Retina (tissue), 1 donor: ENCODE measurements around the gene NPAS1.
A peak's percentile ranks its signal among the peaks of the same experiment; 100 is the strongest.
"Not testable (repeated sequence)": the region's sequence is repeated elsewhere in the genome, so short reads cannot be mapped to it uniquely, and the experiment has no call there.

Experiments
- DNase-seq: peaks from one replicate; pipeline ENCODE4 v3.0.0-alpha.2; 2016

NPAS1 gene

DNA sequence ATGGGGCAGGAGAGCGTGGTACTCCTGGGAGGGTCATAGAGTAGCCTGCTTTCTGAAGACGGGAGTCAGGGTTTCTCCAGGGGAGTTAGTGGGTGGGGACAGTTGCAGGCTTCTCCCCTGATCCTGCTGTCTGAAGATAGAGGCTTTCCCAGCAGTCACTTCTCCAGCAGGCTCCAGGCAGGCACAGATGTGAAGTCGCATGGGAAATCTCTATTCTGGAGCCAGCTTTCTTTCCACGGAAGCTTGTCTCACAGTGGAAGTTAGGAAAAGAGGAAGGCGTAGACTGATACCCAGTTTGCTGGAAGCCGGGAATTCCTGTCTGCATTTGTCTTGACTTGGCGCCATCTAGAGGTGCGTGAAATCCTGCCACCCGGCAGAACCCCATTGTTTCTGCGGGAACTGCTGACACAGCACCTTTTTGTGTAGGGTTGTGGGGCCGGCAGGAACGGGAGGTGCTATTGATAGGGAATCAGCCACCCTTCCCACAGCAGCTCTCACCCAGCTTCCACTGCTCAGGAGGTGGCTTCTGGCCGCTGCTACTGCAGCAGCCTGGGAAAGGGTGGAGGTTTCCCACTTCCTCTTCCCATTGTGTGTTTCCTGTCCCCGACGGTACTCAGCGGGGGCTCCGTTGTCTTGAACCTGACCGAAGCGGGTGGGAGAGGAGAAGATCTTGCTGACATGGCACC lies 28.5 kb upstream of the NPAS1 start:
- DNase-seq = peak; percentile 84

DNA sequence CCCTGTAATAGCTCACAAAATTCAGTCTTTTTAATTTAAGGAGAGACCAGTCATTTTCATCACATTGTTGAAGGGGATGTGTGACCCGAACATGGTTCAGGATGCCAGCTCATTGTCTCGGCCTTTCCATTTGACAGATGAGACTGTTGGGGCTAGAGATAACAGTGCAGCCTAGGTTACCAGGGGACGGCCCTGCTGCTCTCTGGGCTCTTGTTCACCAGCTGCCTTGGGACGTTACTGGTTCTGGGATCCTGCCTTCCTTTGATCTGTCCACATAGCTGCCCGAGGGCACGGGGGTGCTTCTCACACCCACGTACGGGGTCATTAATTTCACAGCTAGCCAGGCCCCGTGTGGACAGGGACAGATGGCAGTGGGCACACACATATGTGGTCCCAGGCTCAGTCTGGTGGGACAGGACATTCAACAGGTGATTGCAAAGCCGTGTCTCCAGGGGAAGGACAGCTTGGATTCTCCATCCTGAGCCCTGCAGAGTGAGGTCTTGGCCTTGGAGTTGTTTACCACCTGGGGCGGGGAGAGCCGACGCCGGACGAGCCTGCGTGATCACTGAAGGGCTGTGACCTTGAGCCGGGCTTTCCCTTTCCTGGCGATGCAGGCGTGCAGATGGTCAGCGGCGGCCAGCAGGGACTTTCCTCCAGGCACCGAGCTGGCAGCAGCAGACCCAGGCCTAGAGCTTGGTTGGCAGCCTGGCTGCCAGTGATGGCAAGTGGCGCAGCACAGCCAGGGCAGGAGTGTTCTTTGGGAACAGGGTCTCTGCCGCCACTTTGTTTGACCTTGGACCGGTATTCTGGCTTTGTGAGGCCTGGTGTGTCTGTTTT lies 26.7 kb upstream of the NPAS1 start:
- no peak for DNase-seq

DNA sequence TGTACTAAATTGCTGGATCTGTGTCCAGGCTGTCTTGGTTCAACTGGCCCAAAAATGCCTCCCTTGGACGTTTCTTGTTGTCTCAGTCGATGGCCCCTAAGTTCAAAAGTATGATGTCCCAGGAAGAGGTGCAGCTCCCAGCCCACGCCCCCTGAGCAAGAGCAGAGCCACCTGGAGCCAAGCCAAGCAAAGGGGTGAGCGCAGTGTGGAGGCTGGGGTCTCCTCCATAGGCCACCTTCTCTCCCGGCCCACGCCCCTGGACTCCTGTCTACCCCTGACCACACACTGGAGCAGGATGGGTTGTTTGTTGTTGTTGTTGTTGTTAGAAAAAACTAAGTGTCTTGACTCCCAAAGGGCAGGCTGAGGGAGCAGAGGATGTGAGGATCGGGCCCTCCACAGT lies 26.0 kb upstream of the NPAS1 start:
- no peak for DNase-seq

DNA sequence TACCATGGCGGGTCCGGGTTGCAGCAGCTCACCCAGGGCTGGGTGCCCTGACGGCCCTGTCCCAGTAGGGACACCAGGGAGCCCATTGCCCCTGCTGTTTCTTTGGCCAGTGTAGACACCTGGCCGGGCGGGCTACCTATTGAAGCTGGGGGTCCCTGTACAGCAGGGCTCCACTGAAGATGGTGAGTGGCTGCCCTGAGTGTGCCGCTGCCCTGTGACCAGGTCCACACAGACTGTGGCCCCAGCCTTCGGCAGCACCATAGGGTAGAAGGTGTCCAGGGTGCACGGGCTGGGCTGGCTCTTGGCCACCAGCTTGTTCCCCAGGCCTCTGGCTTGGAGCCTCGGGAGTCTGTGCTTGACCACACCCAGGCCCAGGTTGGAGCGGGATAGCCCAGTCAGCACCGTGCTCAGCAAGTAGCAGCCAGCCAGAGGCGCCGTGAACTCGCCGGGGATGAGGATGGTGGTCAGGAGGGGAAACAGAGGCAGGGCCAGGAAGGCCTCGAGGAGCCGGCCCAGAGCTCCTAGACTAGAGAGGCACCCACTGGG lies 25.4 kb upstream of the NPAS1 start:
- no peak for DNase-seq

DNA sequence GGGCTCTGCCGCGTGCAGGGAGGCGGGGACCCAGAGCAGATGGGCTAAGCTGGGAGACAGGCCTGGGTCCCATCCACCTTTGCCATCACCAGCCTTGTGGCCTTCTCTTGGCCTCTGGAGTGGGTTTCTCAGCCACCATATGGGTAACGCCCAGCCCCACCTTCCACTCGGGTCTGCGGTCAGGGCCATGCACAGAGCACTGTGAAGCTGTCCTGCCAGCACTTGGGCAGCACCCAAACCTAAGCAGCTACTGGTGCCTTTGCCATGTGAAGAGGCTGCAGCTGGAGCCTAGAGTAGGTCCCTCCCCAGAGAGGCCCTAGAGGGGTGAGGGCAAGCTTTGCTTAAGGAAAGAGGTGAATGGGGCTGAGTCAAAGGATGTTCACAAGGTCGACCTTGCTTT lies 24.1 kb upstream of the NPAS1 start:
- DNase-seq = no peak

DNA sequence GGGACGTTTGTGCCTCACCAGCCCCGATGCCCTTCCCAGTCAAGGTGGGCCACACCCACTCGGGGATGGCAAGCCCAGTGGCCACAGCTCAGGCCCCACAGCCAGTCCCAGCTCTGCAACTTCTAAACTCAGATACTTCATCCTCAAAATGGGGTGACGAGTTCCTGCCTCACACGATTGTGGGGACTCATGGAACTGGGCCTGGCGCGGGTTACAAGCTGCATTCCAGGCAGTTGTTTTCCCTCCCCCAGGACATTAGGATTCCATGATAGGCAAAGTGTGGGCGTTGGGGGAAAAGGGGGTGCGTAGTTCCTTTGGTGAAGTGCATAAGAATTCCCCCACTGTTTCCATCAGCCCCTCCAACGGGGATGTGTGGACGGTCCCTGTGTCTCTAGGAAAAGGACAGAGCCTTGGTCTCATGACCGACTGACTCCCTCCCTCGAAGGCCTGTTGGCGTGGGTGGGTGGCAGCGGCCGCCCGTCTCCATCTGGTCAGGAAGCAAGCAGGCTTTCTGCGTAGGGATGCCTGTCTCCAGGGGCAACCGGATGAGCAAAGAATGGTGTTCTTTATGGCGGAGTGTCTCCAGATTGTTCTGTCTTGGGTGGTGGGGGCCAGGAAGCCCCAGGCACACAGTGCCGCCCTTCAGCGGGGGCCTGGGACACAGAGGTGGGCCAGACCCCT lies 21.1 kb upstream of the NPAS1 start:
- no peak for DNase-seq

DNA sequence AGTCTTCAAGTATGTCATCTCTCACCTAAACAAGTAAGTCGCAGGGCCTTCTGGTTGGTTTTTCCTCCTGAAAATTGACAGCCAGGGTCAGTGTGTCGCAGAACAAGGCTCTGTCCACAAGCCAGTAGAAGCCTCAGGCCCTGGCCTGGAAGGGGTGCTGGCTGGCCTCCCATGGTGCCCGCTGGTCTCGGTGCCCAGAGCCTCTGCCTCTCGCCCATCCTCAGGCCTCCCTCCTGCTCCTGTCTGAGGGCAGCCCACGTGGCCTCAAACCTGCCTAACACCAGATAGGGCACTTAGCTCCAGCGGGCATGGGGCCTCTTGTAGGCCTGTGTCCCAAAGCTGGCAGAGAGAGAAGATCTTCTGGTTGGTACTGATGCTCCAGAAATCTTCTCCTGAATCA lies 20.3 kb upstream of the NPAS1 start:
- DNase-seq = no peak

DNA sequence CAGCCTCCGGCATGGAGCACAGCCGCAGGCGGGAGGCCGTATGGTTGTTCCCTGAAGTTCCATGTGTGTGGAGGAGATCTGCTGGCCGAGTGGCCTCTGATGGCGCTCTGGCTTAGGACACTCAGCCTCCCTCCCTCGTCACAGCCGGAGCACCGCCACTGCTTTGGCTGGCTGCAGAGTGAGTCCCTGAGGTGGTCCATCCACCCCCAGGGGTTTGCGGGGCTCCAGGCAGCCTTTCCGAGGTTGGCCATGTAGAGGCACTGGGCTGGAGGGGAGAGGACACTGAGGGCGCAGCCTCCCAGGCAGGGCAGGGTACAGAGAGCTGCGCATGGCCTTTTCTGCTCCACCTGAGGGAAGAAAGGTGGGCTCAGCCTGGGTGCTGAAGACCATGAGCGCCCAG lies 19.8 kb upstream of the NPAS1 start:
- no peak for DNase-seq

DNA sequence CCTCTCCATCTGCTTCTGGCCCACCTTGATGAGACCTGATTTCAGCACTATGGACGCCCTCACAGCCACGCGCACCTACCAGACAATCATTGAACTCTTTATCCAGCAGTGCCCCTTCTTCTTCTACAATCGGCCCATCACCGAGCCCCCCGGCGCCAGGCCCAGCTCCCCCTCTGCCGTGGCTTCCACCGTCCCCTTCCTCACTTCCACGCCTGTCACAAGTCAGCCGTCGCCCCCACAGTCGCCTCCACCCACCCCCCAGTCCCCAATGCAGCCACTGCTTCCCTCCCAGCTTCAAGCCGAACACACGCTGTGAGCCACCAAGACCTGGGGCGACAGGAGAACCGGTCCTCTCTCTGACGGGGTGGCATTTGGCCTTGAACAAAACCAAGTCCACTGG lies 19.3 kb upstream of the NPAS1 start:
- DNase-seq = no peak

DNA sequence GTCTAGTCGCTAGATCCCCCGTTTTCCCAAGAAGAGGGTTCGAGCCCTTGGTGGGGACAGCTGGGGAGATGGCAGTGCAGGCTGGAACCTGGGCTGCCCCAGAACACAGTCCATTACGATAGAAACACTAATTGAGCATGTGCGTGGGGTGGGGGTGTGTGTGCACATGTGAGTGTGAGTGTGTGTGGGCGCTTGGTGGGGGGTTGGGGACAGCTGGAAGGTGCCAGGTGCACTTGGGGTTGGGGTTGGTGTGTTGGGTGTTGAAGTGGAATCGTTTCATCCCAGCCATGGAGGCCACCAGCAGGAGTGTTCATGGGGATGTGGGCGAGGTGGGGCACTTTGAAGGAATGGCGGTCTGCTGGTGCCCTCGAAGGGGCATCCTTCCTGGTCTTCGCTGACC lies 18.1 kb upstream of the NPAS1 start:
- DNase-seq = no peak

DNA sequence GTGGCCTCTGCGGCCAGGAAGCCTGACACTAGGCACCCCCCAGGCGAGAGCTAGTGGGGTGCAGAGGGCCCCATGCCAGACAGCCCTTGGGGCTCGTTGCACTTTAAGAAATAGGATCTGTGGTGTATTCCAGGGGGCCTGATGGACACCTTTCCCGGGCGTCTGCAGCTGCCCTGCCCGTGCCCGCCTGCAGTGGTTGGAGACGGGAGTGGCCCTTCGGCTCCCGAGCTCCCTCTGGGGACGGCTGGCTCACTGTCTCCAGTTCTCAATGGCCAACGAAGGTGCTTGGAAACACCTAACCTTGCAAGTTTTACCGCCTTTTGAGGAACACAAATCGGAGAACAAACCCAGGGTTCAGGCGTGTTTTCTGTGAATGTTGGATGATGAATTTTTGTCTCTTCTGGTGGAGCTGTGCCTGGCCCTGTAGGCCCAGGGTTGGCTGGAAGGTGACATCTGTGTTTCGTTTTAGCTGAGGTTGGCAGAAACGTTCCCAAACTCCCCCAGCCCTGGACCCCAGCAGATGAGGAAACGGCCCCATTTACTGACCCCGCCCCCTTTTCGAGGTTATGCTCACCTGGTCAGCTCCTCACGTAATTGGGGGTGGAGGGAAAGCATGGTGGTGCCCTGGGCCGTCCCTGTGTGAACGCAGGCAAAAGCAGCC lies 17.4 kb upstream of the NPAS1 start:
- no peak for DNase-seq

DNA sequence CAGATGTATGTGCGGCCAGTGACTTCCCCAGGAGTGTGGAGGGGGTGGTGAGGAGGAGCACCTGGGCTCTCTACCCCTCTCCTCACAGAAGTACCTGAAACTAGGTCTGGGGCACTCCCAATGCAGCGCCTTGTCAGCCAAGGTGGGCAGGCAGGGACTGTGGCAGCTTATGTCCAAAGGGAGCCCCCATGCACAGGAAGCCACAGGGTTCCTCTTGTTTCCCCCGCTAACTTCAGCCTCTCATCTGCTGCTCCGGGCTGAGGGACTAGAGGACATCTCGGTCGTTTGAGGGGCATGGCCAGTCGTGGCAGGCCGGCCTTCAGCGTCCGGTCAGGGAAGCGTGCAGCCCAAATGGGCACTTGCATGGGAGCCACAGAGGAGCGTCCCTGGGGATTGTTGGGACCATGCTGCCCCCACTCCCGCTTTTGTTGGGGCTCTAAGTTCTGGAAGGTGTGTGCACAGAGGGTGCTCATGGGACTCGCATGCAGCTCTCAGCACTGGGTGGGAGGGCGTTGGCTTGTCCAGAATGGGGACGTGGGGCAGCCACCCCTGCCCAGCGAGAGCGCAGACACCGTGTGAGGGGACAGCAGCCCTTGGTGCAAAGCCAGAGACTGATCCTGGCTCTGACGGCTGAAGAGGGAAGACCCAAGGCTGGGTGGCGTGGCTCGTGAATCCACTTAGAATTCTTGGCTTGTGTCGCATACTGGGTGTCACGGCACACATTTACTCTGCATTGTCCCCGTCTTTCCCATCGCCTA lies 16.6 kb upstream of the NPAS1 start:
- DNase-seq = peak; percentile 25

DNA sequence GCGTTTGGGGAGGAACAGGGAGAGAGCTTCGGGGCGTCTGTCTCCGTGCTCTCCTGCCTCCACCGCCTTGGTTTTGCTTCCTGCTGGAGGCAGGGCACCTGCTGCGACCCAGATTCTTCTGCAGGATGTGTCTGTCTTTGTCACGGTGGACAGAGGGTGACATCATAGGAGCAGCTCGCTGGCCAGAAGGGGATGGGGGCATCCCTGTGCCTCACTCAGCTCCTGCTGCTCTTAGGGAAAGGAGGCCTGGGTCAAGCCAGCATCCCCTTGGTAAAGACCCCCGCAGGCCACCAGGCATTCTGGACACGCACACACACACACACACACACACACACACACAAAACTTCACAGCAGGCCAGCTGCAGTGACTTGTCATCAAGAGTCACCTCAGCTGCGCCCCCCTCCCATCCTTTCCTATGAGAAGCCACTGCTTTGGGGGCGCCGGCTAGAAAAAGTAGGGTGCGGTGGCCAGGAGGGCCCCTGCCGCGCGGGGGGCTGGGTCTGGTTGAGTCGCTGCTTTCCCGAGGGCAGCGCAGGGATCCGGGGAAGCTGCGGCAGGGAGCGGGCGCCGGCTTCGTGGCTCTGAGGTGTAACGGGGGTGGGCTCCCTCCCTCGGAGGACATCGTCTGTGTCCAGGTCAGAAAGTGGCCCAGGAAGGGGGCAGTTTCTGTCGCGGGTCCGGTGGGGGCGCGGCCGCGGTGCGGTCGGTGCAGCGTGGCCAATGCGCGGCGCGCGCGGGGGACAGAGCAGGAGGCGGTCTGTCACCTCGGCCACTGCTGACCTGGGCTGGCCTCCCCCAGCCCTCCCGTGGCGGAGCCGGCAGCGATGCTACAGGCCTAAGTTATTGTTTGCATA lies 15.8 kb upstream of the NPAS1 start:
- peak; percentile 74 for DNase-seq

DNA sequence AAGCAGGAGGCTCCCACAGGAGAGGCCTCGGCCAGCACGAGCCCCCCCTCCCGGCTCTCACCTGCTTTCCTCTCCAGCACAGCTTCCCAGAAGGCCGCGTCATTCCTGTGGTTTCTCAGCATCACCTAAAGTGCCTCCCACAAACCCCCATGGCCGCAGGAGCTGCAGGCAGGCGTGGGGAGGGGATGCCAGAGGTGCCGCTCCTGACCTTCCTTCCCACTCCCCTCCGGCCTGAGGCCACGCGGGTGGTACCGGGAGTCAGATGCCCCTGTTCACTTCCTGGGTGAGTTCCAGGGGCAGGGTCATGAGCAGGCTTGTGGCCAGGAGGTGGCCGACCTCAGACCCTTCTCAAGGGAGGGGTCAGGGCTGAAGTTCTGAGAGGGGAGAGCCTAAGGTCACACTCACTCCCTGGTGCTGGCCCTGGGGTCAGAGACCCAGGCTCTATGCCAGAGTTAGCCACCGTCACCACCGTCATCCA lies 14.4 kb upstream of the NPAS1 start:
- DNase-seq = no peak

DNA sequence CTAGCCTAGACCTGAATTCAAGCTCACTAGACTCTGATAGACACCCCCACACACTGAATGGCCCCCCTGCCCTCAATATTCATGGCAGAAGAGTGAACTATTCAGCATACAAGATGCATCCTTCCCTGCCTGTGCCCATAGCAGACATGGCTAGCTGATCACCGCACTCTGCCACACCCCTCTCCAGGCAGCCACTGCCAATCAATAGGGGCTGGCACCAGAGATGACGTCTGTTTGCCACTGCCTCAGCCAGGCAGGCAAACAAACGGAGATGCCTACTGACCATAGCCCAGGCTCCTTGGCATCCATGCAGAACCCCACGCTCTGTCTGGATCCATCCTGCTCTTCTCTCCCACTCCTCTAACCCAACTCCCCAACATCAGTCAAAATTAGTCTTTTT lies 13.8 kb upstream of the NPAS1 start:
- DNase-seq = no peak

DNA sequence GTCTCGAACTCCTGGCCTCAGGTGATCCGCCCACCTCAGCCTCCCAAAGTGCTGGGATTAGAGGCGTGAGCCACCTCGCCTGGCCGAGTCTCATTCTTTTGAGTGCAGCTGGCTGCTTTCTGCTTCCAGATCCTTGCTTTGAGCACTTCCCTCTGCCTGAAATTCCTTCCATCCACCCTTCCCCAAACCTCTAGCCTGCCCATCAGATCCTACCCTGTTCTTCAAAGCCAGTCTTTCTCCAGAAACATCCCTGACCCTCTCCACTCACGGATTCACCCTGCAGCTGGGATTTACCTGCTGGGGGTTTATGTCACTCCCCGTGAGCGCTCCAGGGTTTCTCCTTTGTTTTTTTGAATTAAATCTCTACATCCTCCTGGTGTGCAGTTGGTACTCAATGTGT lies 13.1 kb upstream of the NPAS1 start:
- no peak for DNase-seq

DNA sequence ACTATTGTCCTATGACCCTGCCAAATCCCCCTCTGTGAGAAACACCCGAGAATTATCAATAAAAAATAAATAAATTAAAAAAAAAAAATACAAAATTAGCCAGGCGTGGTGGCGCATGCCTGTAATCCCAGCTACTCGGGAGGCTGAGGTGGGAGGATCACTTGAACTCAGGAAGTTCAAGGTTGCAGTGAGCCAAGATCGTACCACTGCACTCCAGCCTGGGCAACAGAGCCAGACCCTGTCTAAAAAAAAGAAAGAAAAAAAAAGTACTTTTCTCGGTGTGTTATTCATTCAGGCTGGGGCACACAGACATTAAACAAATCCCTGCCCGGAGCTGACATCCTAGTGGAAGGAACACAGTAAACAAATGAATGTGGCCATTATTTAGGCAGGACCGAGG lies 9.1 kb upstream of the NPAS1 start:
- DNase-seq = not testable (repeated sequence)

DNA sequence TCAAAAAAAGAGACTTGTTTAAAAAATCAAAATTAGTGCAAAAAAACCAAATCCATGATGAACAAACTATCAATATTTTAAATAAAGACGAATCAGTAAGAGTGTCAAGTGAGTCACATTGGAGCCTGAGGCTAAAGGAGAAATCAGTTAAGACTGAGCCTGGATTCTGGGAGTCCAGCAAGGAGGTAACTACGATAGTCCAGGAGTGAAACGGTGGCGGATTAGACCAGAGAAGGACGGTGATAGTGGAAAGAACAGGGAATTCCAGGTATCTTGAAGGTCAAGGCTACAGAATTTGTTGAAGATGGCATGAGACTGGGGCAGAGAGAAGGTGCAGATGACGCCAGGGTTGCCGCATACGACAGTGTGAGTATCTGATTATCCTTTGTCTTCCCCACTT lies 7.0 kb upstream of the NPAS1 start:
- no peak for DNase-seq

DNA sequence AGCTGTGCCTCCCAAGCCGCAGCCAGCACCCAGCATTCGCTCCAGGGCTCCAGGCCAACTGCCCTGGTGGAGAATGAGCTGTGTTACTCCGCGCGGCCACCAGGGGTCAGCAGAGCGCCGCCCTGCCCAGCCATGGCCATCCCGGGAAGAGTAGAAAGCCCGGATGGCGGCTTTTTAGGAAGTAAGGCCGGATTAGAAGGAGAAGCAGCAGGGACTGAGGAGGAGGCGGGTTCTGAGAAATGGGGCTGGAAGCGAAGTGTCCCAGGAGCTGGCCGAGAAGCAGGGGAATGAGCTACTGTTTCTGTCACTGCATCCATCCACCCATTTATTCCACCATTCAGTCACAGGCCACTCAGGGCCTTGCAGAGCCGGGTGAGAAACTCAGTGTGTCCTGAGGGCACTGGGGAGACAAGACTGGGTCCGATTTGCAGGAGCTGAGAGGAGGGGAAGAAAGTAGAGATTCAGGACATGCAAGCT lies 6.6 kb upstream of the NPAS1 start:
- peak; percentile 89 for DNase-seq

DNA sequence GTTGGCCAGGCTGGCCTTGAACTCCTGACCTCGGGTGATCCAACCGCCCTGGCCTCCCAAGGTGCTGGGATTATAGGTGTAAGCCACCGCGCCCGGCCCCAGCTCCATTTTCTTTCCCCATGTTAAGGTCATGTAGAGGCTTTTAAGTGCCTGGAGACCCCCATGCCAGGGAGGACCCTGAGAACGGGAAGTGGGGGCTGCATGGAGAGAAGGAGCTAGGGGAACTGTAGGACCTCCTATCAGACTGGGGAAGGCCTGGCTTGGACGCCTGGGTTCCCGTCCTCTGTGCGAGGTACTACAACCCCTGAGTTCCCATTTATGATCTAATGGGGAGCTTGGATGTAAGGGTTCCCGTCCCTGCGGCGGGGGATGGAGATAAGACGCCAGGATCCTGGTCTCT lies 714 bp upstream of the NPAS1 start:
- no peak for DNase-seq
